Body of pancreas (tissue), 4 donors: ENCODE results near the gene HTRA3. TPM values are rescaled to one million over a fixed set of nuclear protein-coding genes. Genes with fewer than 3 reads are reported as not detected.
A peak's percentile ranks its signal among the peaks of the same experiment; 100 is the strongest.

Experiments
- ATAC-seq: fragments of 150-250 bp; one replicate; pipeline ENCODE4 v1.9.1; 2016
- DNase-seq, 4 donors: peaks; one replicate each; pipeline ENCODE4 v3.0.0-alpha.2; 2019
- H3K27ac ChIP-seq, 4 donors: fragments of 200-600 bp; sonication (generic); 1 replicate in 3 of 4; 2 replicates in 1 of 4; pipeline versions ENCODE4 v1.5.1 to v1.6.1; 2016 to 2019; ENCODE audit warnings: mild to moderate bottlenecking in 1 of 4, mixed read lengths in 1 of 4, moderate library complexity in 1 of 4
- H3K27me3 ChIP-seq, 2 donors: fragments of 200-600 bp; sonication (generic); one replicate each; pipeline ENCODE4 v1.6.0; 2016; ENCODE audit warnings: mild to moderate bottlenecking in 1 of 2
- H3K36me3 ChIP-seq, 2 donors: fragments of 200-600 bp; sonication (generic); replicated peaks in 1 of 2; 2 replicates each; pipeline ENCODE4 v1.5.1; 2016; ENCODE audit warnings: low read depth in 2 of 2; ENCODE audit not compliant: insufficient read depth in 1 of 2
- H3K4me1 ChIP-seq: fragments of 200-600 bp; sonication (generic); one replicate; pipeline ENCODE4 v1.6.0; 2016
- H3K4me3 ChIP-seq, 2 donors: fragments of 200-600 bp; sonication (generic); 1 replicate in 1 of 2; 2 replicates in 1 of 2; pipeline ENCODE4 v1.5.1; 2016 to 2019
- H3K9me3 ChIP-seq, 3 donors: fragments of 200-600 bp; sonication (generic); 1 replicate in 2 of 3; 2 replicates in 1 of 3; pipeline ENCODE4 v1.5.1; 2016
- POLR2A ChIP-seq, 3 donors: fragments of 450-650 bp; IDR thresholded peaks; one replicate each; pipeline ENCODE4 v1.6.1; 2016; ENCODE audit warnings: antibody characterized with exemption in 3 of 3, mild to moderate bottlenecking in 2 of 3
- WGBS, 2 donors: methylation state at CpG; one replicate each; pipeline ENCODE4 v1.1.5; 2017; 5-methylcytosine and 5-hydroxymethylcytosine counted together
- intact Hi-C: fragments of 100-400 bp; cut with DNase I; formaldehyde crosslinking; loops from one replicate; pipeline ENCODE4 v1.15.1; 2023
- total RNA-seq, 2 donors: library from RNA; depleted of rRNA; stranded (reverse); fragments of >200 nt; gene quantifications; one replicate each; pipeline ENCODE4 v1.1.0, GENCODE V29; 2016
- TF ChIP-seq, protein P1 (sequence below), 7 experiments: fragments of 450-650 bp in 4 of 7; fragments of 200-600 bp in 3 of 7; sonication (generic) in 3 of 7; IDR thresholded peaks; one replicate each; pipeline ENCODE4 v1.5.1; 2016 to 2019; ENCODE audit warnings: antibody characterized with exemption in 7 of 7

Gene HTRA3
- total RNA-seq, 2 donors from 2014 or later, result 4.2 to 17.5 TPM

DNA sequence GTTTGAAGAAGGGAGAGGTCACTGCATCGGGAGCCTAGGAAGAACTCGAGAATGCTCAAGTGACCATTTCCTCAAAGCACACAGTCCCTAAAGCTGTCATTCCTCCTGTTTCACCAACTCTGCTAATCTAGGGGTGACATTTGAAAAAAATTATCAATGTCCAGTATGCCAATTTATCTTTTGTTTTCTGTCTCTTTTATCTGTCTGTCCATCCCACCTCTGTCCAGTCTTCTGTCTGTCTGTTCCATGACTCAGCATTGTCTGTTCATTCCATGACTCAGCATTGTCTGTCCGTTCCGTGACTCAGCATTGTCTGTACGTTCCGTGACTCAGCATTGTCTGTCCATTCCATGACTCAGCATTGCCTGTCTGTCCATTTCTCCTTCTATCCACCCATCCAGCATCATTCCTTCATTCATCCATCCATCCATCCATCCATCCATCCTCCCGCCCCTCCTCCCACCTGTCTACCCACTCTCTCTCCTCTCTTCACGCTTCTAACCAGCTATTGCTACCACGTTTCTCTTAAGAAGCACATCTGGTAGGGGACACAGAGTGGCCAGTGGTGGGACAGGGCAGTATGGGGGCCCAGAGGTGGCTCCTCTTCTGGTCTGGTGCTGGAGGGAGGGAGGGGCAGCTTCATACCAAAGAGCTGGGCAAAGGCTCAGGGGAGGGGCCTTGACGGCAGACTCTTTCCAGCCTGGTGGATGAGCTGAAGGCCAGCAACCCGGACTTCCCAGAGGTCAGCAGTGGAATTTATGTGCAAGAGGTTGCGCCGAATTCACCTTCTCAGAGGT lies 34.1 kb downstream of the HTRA3 start:
- Histone ChIP-seq H3K4me1 (no peaks in the 10 kb centered on the region), H3K9me3 (no peaks in the 10 kb centered on the region), H3K4me3 (no peak overlapping the region), H3K27me3 (no peaks in the 10 kb centered on the region), H3K27ac (no peak overlapping the region), H3K36me3 (no peaks in the 10 kb centered on the region)
- peak in 1 of 4 donors; percentile 5 for DNase-seq
- intact Hi-C loops, result no loop called here
- WGBS, 2 donors, result 58 to 59% methylated on average over 9 to 13 of the region's 13 CpGs
- TF ChIP-seq, protein P1, sequence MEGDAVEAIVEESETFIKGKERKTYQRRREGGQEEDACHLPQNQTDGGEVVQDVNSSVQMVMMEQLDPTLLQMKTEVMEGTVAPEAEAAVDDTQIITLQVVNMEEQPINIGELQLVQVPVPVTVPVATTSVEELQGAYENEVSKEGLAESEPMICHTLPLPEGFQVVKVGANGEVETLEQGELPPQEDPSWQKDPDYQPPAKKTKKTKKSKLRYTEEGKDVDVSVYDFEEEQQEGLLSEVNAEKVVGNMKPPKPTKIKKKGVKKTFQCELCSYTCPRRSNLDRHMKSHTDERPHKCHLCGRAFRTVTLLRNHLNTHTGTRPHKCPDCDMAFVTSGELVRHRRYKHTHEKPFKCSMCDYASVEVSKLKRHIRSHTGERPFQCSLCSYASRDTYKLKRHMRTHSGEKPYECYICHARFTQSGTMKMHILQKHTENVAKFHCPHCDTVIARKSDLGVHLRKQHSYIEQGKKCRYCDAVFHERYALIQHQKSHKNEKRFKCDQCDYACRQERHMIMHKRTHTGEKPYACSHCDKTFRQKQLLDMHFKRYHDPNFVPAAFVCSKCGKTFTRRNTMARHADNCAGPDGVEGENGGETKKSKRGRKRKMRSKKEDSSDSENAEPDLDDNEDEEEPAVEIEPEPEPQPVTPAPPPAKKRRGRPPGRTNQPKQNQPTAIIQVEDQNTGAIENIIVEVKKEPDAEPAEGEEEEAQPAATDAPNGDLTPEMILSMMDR (IDR thresholded peaks at IDR 0.05), result no peak
- TF ChIP-seq POLR2A (IDR thresholded peaks at IDR 0.05), result no peak
- ATAC-seq, result no peak

DNA sequence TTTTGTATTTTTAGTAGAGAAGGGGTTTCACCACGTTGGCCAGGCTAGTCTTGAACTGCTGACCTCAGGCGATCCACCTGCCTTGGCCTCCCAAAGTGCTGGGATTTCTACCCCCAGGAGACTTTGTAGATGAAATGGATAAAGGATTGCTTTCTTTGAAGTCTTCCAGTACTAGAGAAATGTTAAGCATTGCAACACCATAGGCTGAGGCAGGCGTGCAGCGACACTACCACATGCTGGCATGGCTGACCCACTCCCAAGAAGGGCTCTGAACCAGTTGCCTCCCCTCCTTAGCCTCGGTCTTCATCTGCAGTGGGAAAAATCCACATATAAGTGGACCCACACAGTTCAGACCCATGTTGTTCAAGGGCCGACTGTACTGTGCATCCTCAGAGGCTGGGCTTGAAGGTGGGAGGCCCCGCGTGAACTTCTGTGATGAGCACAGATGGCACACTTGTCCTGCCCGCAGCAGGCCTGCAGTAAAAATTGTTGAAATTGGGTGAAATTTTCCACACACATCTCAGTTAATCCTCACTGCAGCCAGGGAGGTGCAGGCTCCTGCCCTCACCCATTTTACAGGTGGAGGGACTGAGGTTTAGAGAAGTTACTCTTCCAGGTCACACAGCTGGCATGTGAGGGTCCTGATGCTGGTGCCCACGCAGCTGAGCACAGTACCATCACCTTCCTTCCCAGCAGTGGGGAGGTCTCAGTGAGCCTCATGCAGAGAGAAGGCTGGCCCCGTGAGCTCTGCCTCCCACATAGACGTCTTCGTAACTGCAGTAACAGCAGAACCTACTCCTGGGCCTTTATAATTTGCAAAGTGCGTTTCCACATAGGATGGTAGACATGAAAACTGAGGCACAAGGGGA lies 35.5 kb downstream of the HTRA3 start:
- Histone ChIP-seq H3K36me3 (no peaks in the 10 kb centered on the region), H3K4me1 (no peaks in the 10 kb centered on the region), H3K27me3 (no peaks in the 10 kb centered on the region), H3K9me3 (no peaks in the 10 kb centered on the region), H3K4me3 (no peak overlapping the region), H3K27ac (no peak overlapping the region)
- peak in 1 of 4 donors; percentile 1 for DNase-seq
- ATAC-seq, result no peak
- 74 to 78% methylated on average over 9 to 14 of the region's 14 CpGs for WGBS, 2 donors
- TF ChIP-seq POLR2A (IDR thresholded peaks at IDR 0.05), result no peak
- TF ChIP-seq, protein P1 (IDR thresholded peaks at IDR 0.05), result no peak
- intact Hi-C loops, result no loop called here

DNA sequence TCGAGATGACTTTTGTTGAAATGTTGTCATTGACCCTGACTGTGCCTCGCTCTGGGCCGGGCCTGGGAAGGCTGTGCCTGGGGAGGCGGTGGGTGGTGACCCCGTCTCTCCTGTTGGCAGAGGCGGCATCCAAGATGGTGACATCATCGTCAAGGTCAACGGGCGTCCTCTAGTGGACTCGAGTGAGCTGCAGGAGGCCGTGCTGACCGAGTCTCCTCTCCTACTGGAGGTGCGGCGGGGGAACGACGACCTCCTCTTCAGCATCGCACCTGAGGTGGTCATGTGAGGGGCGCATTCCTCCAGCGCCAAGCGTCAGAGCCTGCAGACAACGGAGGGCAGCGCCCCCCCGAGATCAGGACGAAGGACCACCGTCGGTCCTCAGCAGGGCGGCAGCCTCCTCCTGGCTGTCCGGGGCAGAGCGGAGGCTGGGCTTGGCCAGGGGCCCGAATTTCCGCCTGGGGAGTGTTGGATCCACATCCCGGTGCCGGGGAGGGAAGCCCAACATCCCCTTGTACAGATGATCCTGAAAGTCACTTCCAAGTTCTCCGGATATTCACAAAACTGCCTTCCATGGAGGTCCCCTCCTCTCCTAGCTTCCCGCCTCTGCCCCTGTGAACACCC lies 36.4 kb downstream of the HTRA3 start:
- 71 to 81% methylated on average over 4 to 28 of the region's 35 CpGs for WGBS, 2 donors
- Histone ChIP-seq H3K4me1 (no peaks in the 10 kb centered on the region), H3K9me3 (no peaks in the 10 kb centered on the region), H3K4me3 (no peak overlapping the region), H3K27me3 (no peaks in the 10 kb centered on the region), H3K36me3 (no peaks in the 10 kb centered on the region), H3K27ac (no peak overlapping the region)
- TF ChIP-seq, protein P1 (IDR thresholded peaks at IDR 0.05), result no peak
- TF ChIP-seq POLR2A (IDR thresholded peaks at IDR 0.05), result no peak
- ATAC-seq (no peak), DNase-seq (peak in 1 of 4 donors; percentile 10)
- intact Hi-C loops, result no loop called here

DNA sequence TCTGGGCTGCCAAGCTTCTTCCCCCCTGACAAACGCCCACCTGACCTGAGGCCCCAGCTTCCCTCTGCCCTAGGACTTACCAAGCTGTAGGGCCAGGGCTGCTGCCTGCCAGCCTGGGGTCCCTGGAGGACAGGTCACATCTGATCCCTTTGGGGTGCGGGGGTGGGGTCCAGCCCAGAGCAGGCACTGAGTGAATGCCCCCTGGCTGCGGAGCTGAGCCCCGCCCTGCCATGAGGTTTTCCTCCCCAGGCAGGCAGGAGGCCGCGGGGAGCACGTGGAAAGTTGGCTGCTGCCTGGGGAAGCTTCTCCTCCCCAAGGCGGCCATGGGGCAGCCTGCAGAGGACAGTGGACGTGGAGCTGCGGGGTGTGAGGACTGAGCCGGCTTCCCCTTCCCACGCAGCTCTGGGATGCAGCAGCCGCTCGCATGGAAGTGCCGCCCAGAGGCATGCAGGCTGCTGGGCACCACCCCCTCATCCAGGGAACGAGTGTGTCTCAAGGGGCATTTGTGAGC lies 37.0 kb downstream of the HTRA3 start:
- H3K4me1 ChIP-seq, result no peaks in the 10 kb centered on the region
- H3K36me3 ChIP-seq, result no peaks in the 10 kb centered on the region
- H3K27ac ChIP-seq, result no peak overlapping the region
- H3K4me3 ChIP-seq, result no peak overlapping the region
- TF ChIP-seq, protein P1 (IDR thresholded peaks at IDR 0.05), result no peak
- TF ChIP-seq POLR2A (IDR thresholded peaks at IDR 0.05), result no peak
- 41 to 46% methylated on average over 3 to 16 of the region's 16 CpGs for WGBS, 2 donors
- DNase-seq, result peak in 1 of 4 donors; percentile 13
- no peak for ATAC-seq
- H3K9me3 ChIP-seq, result no peaks in the 10 kb centered on the region
- no peaks in the 10 kb centered on the region for H3K27me3 ChIP-seq
- intact Hi-C loops, result no loop called here
